Measurements from ENCODE around the gene TRIM33. TPM values are rescaled to one million over a fixed set of nuclear protein-coding genes. Genes with fewer than 3 reads are reported as not detected.
A peak's percentile ranks its signal among the peaks of the same experiment; 100 is the strongest.
"Not testable (repeated sequence)": the region's sequence is repeated elsewhere in the genome, so short reads cannot be mapped to it uniquely, and the experiment has no call there.

The TRIM33 gene
- total and polyA plus RNA-seq, 4 experiments from 2014 or later, result 26.8 to 54.4 (median 42.1) TPM

GRCh38 chr1:114446198-114446597 lies 64.8 kb downstream of the TRIM33 start:
- H3K27ac Mint-ChIP-seq, result no peak overlapping the region
- no peak for DNase-seq
- POLR2A ChIA-PET (ENCODE audit: partially characterized antibody), result no interaction called here
- H3K36me3 Mint-ChIP-seq, result peaks cover 21 to 33% of the 10 kb centered on the region in 2 donors
- CTCF ChIA-PET (ENCODE audit: partially characterized antibody), result no interaction called here
- no peak overlapping the region for H3K27ac ChIP-seq (ENCODE audit: low read depth, low read length)
- intact Hi-C loops (cut with micrococcal nuclease), result no loop called here
- H3K36me3 ChIP-seq (ENCODE audit: insufficient read depth, low read length), result no peaks in the 10 kb centered on the region
- no peaks in the 10 kb centered on the region for H3K9me3 ChIP-seq (ENCODE audit: control insufficient read depth in 1 of 2, low read length in 2 of 2)
- H3K27me3 ChIP-seq (ENCODE audit: insufficient read depth, low read length), result no peaks in the 10 kb centered on the region
- peaks cover 5 to 12% (median 9%) of the 10 kb centered on the region in 4 donors for H3K4me1 Mint-ChIP-seq
- no peak overlapping the region for H3K4me3 ChIP-seq (ENCODE audit: low read length in 2 of 2)
- H3K27me3 Mint-ChIP-seq, result no peaks in the 10 kb centered on the region
- no peaks in the 10 kb centered on the region for H3K4me1 ChIP-seq (ENCODE audit: insufficient read depth, low read length)
- no peak overlapping the region for H3K4me3 Mint-ChIP-seq
- H3K9me3 Mint-ChIP-seq, result no peaks in the 10 kb centered on the region

GRCh38 chr1:114443226-114443625 lies 67.8 kb downstream of the TRIM33 start:
- not testable (repeated sequence) for H3K27ac ChIP-seq (ENCODE audit: low read depth, low read length)
- H3K36me3 Mint-ChIP-seq, result peaks cover 31 to 39% of the 10 kb centered on the region in 2 donors

GRCh38 chr1:114441332-114441731 lies 69.7 kb downstream of the TRIM33 start:
- H3K9me3 ChIP-seq (ENCODE audit: control insufficient read depth in 1 of 2, low read length in 2 of 2), result no peaks in the 10 kb centered on the region
- peak overlapping the region in 1 of 7 donors; percentile 44 for H3K27ac Mint-ChIP-seq
- POLR2A ChIA-PET (ENCODE audit: partially characterized antibody), result no interaction called here
- DNase-seq, result no peak
- no peaks in the 10 kb centered on the region for H3K4me1 ChIP-seq (ENCODE audit: insufficient read depth, low read length)
- no peak overlapping the region for H3K4me3 ChIP-seq (ENCODE audit: low read length in 2 of 2)
- no peaks in the 10 kb centered on the region for H3K9me3 Mint-ChIP-seq
- no peaks in the 10 kb centered on the region for H3K36me3 ChIP-seq (ENCODE audit: insufficient read depth, low read length)
- H3K27ac ChIP-seq (ENCODE audit: low read depth, low read length), result no peak overlapping the region
- CTCF ChIA-PET (ENCODE audit: partially characterized antibody), result no interaction called here
- peaks cover 5 to 21% (median 17%) of the 10 kb centered on the region in 4 donors for H3K4me1 Mint-ChIP-seq
- H3K4me3 Mint-ChIP-seq, result no peak overlapping the region
- peaks cover 32 to 39% of the 10 kb centered on the region in 2 donors for H3K36me3 Mint-ChIP-seq
- no peaks in the 10 kb centered on the region for H3K27me3 Mint-ChIP-seq
- intact Hi-C loops (cut with micrococcal nuclease), result no loop called here
- no peaks in the 10 kb centered on the region for H3K27me3 ChIP-seq (ENCODE audit: insufficient read depth, low read length)

More at GRCh38 chr1:114443226-114443625, 67.8 kb downstream of the TRIM33 start:
- H3K4me3 ChIP-seq (ENCODE audit: low read length in 2 of 2); H3K27me3 Mint-ChIP-seq; H3K9me3 Mint-ChIP-seq; DNase-seq; H3K36me3 ChIP-seq (ENCODE audit: insufficient read depth, low read length); H3K4me3 Mint-ChIP-seq; POLR2A ChIA-PET (ENCODE audit: partially characterized antibody); H3K27me3 ChIP-seq (ENCODE audit: insufficient read depth, low read length); intact Hi-C loops (cut with micrococcal nuclease); CTCF ChIA-PET (ENCODE audit: partially characterized antibody); H3K9me3 ChIP-seq (ENCODE audit: control insufficient read depth in 1 of 2, low read length in 2 of 2); H3K4me1 ChIP-seq (ENCODE audit: insufficient read depth, low read length): not testable (repeated sequence)
- Mint-ChIP-seq H3K27ac (peak overlapping the region in 1 of 7 donors; percentile 15), H3K4me1 (peaks cover 5 to 20% (median 17%) of the 10 kb centered on the region in 4 donors)

- H3K27ac ChIP-seq (ENCODE audit: low read depth, low read length), result no peak overlapping the region
- Mint-ChIP-seq H3K36me3 (peaks cover 30 to 33% of the 10 kb centered on the region in 2 donors), H3K4me1 (peaks cover 14 to 23% (median 19%) of the 10 kb centered on the region in 4 donors), H3K4me3 (no peak overlapping the region), H3K9me3 (no peaks in the 10 kb centered on the region), H3K27me3 (no peaks in the 10 kb centered on the region), H3K27ac (peak overlapping the region in 2 of 7 donors; percentile 17 to 34)
- no peak for DNase-seq
- H3K4me3 ChIP-seq (ENCODE audit: low read length in 2 of 2), result no peak overlapping the region
- no peaks in the 10 kb centered on the region for H3K9me3 ChIP-seq (ENCODE audit: control insufficient read depth in 1 of 2, low read length in 2 of 2)
- ChIA-PET CTCF (ENCODE audit: partially characterized antibody) (interaction anchor here (2.1 to 2.7 kb wide), 2 partner anchors 11 to 92 kb away, joined by 6 to 8 read pairs; no protein-coding TSS in a partner anchor), POLR2A (ENCODE audit: partially characterized antibody) (interaction anchor here (0.9 kb wide), 1 partner anchor 9 kb away, joined by 3 read pairs; no protein-coding TSS in a partner anchor)
- no peaks in the 10 kb centered on the region for H3K36me3 ChIP-seq (ENCODE audit: insufficient read depth, low read length)
- intact Hi-C loops (cut with micrococcal nuclease), result no loop called here
- no peaks in the 10 kb centered on the region for H3K27me3 ChIP-seq (ENCODE audit: insufficient read depth, low read length)
- no peaks in the 10 kb centered on the region for H3K4me1 ChIP-seq (ENCODE audit: insufficient read depth, low read length)
These were observed 71.6 kb downstream of the TRIM33 start for GRCh38 chr1:114439369-114439768.

- peak overlapping the region in 1 of 7 donors; percentile 57 for H3K27ac Mint-ChIP-seq
- H3K36me3 Mint-ChIP-seq, result peaks cover 32 to 34% of the 10 kb centered on the region in 2 donors
- H3K4me1 Mint-ChIP-seq, result peaks cover 10 to 18% (median 16%) of the 10 kb centered on the region in 4 donors
- H3K27me3 Mint-ChIP-seq, result no peaks in the 10 kb centered on the region
- no peak for DNase-seq
- Histone ChIP-seq H3K9me3 (ENCODE audit: control insufficient read depth in 1 of 2, low read length in 2 of 2) (no peaks in the 10 kb centered on the region), H3K27ac (ENCODE audit: low read depth, low read length) (no peak overlapping the region), H3K27me3 (ENCODE audit: insufficient read depth, low read length) (no peaks in the 10 kb centered on the region), H3K36me3 (ENCODE audit: insufficient read depth, low read length) (no peaks in the 10 kb centered on the region), H3K4me1 (ENCODE audit: insufficient read depth, low read length) (no peaks in the 10 kb centered on the region), H3K4me3 (ENCODE audit: low read length in 2 of 2) (no peak overlapping the region)
- no peak overlapping the region for H3K4me3 Mint-ChIP-seq
- CTCF ChIA-PET (ENCODE audit: partially characterized antibody), result interaction anchor here (2.1 to 2.7 kb wide), 2 partner anchors 9 to 91 kb away, joined by 6 to 8 read pairs; no protein-coding TSS in a partner anchor
- POLR2A ChIA-PET (ENCODE audit: partially characterized antibody), result interaction anchor here (1.5 kb wide), 1 partner anchor 73 kb away, joined by 3 read pairs; the partner anchor contains the start of gene TRIM33
- intact Hi-C loops (cut with micrococcal nuclease), result no loop called here
- no peaks in the 10 kb centered on the region for H3K9me3 Mint-ChIP-seq
These were observed 73.2 kb downstream of the TRIM33 start for GRCh38 chr1:114437812-114438211.

- Mint-ChIP-seq H3K9me3 (no peaks in the 10 kb centered on the region), H3K36me3 (peaks cover 34 to 35% of the 10 kb centered on the region in 2 donors), H3K4me3 (no peak overlapping the region), H3K27ac (no peak overlapping the region), H3K4me1 (peaks cover 10 to 18% (median 16%) of the 10 kb centered on the region in 4 donors), H3K27me3 (no peaks in the 10 kb centered on the region)
- no peak for DNase-seq
- no peak overlapping the region for H3K27ac ChIP-seq (ENCODE audit: low read depth, low read length)
- CTCF ChIA-PET (ENCODE audit: partially characterized antibody), result interaction anchor here (0.7 kb wide), 1 partner anchor 14 kb away, joined by 3 read pairs; no protein-coding TSS in a partner anchor
- POLR2A ChIA-PET (ENCODE audit: partially characterized antibody), result interaction anchor here (1.5 kb wide), 1 partner anchor 74 kb away, joined by 3 read pairs; the partner anchor contains the start of gene TRIM33
- H3K4me3 ChIP-seq (ENCODE audit: low read length in 2 of 2), result no peak overlapping the region
- no peaks in the 10 kb centered on the region for H3K27me3 ChIP-seq (ENCODE audit: insufficient read depth, low read length)
- no peaks in the 10 kb centered on the region for H3K9me3 ChIP-seq (ENCODE audit: control insufficient read depth in 1 of 2, low read length in 2 of 2)
- H3K4me1 ChIP-seq (ENCODE audit: insufficient read depth, low read length), result no peaks in the 10 kb centered on the region
- no peaks in the 10 kb centered on the region for H3K36me3 ChIP-seq (ENCODE audit: insufficient read depth, low read length)
- intact Hi-C loops (cut with micrococcal nuclease), result no loop called here
These were observed 74.2 kb downstream of the TRIM33 start for GRCh38 chr1:114436799-114437198.

- no peak overlapping the region for H3K4me3 ChIP-seq (ENCODE audit: low read length in 2 of 2)
- no peaks in the 10 kb centered on the region for H3K4me1 ChIP-seq (ENCODE audit: insufficient read depth, low read length)
- Mint-ChIP-seq H3K4me1 (peaks cover 10 to 17% (median 13%) of the 10 kb centered on the region in 4 donors), H3K4me3 (peak overlapping the region in 1 of 8 donors; percentile 13), H3K27me3 (no peaks in the 10 kb centered on the region), H3K9me3 (no peaks in the 10 kb centered on the region), H3K27ac (peak overlapping the region in 3 of 7 donors; percentile 32 to 79 (median 65)), H3K36me3 (peaks cover 28 to 37% of the 10 kb centered on the region in 2 donors)
- peaks cover 7% of the 10 kb centered on the region for H3K36me3 ChIP-seq (ENCODE audit: insufficient read depth, low read length)
- no peak overlapping the region for H3K27ac ChIP-seq (ENCODE audit: low read depth, low read length)
- CTCF ChIA-PET (ENCODE audit: partially characterized antibody), result interaction anchor here (1.1 kb wide), 2 partner anchors 16 to 89 kb away, joined by 3 read pairs; no protein-coding TSS in a partner anchor
- no peaks in the 10 kb centered on the region for H3K27me3 ChIP-seq (ENCODE audit: insufficient read depth, low read length)
- no peak for DNase-seq
- H3K9me3 ChIP-seq (ENCODE audit: control insufficient read depth in 1 of 2, low read length in 2 of 2), result no peaks in the 10 kb centered on the region
- intact Hi-C loops (cut with micrococcal nuclease), result no loop called here
- POLR2A ChIA-PET (ENCODE audit: partially characterized antibody), result no interaction called here
These were observed 75.8 kb downstream of the TRIM33 start for GRCh38 chr1:114435088-114435715.

Data from CD4-positive, alpha-beta memory T cell (primary cell).